Panc1 (cell line): ENCODE measurements around the gene DPT. TPM values are rescaled to one million over a fixed set of nuclear protein-coding genes. Genes with fewer than 3 reads are reported as not detected.

Experiments
- ATAC-seq: fragments of 200-7000 bp; cut with Tn5 transposase; 2 replicates; pipeline ENCODE4 v1.9.1; 2020; ENCODE audit warnings: mild to moderate bottlenecking, moderate library complexity
- BruUV-seq: library from RNA; stranded (reverse); fragments of 400-500 nt; replicated peaks from 2 replicates; lab custom pipeline; 2021; lab: Mats Ljungman, UMichigan
- CTCF ChIA-PET: fragments of 300-600 bp; sonication (Branson Sonifier 250); formaldehyde crosslinking; loops from one replicate; lab custom pipeline; 2022; ENCODE audit warnings: antibody characterized with exemption; lab: Charles Lee
- POLR2A ChIA-PET: fragments of 300-600 bp; sonication (Branson Sonifier 250); formaldehyde crosslinking; loops from one replicate; lab custom pipeline; 2022; ENCODE audit warnings: antibody characterized with exemption; lab: Charles Lee
- DNase-seq: peaks from one replicate; pipeline ENCODE4 v3.0.0-alpha.2; 2010; ENCODE audit warnings: low read depth, low spot score
- H3K27ac ChIP-seq: 2 replicates; pipeline ENCODE4 v1.5.1; 2011; ENCODE audit warnings: mild to moderate bottlenecking, low read length, inconsistent platforms
- H3K27me3 ChIP-seq: fragments of 200-500 bp; sonication (Bioruptor generic); 2 replicates; pipeline ENCODE4 v1.6.0; 2014; ENCODE audit warnings: low read length, inconsistent platforms; ENCODE audit not compliant: control insufficient read depth, insufficient read depth
- H3K36me3 ChIP-seq: fragments of 200-500 bp; sonication (Bioruptor generic); 2 replicates; pipeline ENCODE4 v1.5.1; 2014; ENCODE audit warnings: inconsistent platforms, mild to moderate bottlenecking, low read length, moderate library complexity; ENCODE audit not compliant: control insufficient read depth, insufficient read depth
- H3K4me1 ChIP-seq: 2 replicates; pipeline ENCODE4 v1.5.1; 2011; ENCODE audit warnings: inconsistent platforms, mild to moderate bottlenecking, low read length, moderate library complexity; ENCODE audit not compliant: control insufficient read depth, insufficient read depth
- H3K4me3 ChIP-seq, 2 experiments: 2 replicates each; pipeline ENCODE4 v1.5.1; 2011 to 2012; ENCODE audit warnings: low read depth in 2 of 2, low read length in 2 of 2, mild to moderate bottlenecking in 2 of 2, inconsistent platforms in 1 of 2, moderate library complexity in 1 of 2
- H3K9me3 ChIP-seq: fragments of 200-500 bp; sonication (Bioruptor generic); 2 replicates; pipeline ENCODE4 v1.5.1; 2014; ENCODE audit warnings: low read depth, mild to moderate bottlenecking, inconsistent platforms, low read length, moderate library complexity; ENCODE audit not compliant: control insufficient read depth, insufficient read depth
- CTCF ChIP-seq: fragments of 450-650 bp; IDR thresholded peaks from 2 replicates; pipeline ENCODE4 v1.5.1; 2017; ENCODE audit warnings: mild to moderate bottlenecking
- POLR2AphosphoS5 ChIP-seq: IDR thresholded peaks from 2 replicates; pipeline ENCODE4 v1.6.1; 2012; ENCODE audit warnings: mild to moderate bottlenecking, low read depth, low read length, moderate library complexity
- SIN3A ChIP-seq: IDR thresholded peaks from 2 replicates; pipeline ENCODE4 v1.6.1; 2012; ENCODE audit warnings: low read depth, mild to moderate bottlenecking, low read length, moderate library complexity, borderline replicate concordance; ENCODE audit not compliant: insufficient read depth
- TCF7L2 ChIP-seq: IDR thresholded peaks from 2 replicates; pipeline ENCODE4 v1.6.1; 2011; ENCODE audit warnings: mild to moderate bottlenecking, low read depth, low read length, inconsistent platforms
- in situ Hi-C: cut with HindIII; loops from 2 replicates; pipeline ENCODE4 v1.10.0; 2016; ENCODE audit warnings: low sequenced_read_pairs, low pct_unique_long_range_greater_than_20kb
- intact Hi-C: fragments of 100-400 bp; cut with micrococcal nuclease; formaldehyde crosslinking; loops from one replicate; pipeline ENCODE4 v1.10.0; 2022; ENCODE audit not compliant: unreplicated experiment
- total RNA-seq: library from RNA; stranded (reverse); gene quantifications from one replicate; pipeline ENCODE4 v1.2.1, GENCODE V29; 2021; ENCODE audit not compliant: unreplicated experiment
- TF ChIP-seq, protein P1 (sequence below), 2 experiments: IDR thresholded peaks; 2 replicates each; pipeline ENCODE4 v1.6.1; 2011 to 2012; ENCODE audit warnings: low read depth in 2 of 2, control low read depth in 1 of 2, low read length in 1 of 2, mild to moderate bottlenecking in 1 of 2, moderate library complexity in 1 of 2; ENCODE audit not compliant: insufficient read depth in 1 of 2

Gene DPT
- total RNA-seq, 1 experiment from 2014 or later: not detected

DNA sequence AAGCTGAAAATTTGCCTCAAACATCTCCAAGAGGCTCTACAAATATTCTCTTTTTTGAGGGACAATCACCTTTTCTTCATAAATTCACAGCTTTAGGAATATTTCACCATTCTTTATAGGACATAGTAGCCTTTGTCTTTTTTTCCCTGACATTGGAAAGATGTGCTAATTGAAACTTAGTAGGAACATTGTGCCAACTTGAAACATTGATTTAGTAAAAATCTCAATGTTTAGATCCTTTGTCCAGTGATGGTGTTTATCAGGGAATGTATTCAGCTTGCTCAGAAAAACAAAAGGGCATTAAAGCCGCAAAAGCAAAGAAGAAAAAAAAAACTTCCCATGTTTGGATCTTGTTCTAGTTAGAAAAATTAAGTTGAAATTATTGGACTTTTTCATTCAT, 52.1 kb downstream of the DPT start:
- CTCF ChIA-PET: no interaction called here
- TF ChIP-seq, protein P1, sequence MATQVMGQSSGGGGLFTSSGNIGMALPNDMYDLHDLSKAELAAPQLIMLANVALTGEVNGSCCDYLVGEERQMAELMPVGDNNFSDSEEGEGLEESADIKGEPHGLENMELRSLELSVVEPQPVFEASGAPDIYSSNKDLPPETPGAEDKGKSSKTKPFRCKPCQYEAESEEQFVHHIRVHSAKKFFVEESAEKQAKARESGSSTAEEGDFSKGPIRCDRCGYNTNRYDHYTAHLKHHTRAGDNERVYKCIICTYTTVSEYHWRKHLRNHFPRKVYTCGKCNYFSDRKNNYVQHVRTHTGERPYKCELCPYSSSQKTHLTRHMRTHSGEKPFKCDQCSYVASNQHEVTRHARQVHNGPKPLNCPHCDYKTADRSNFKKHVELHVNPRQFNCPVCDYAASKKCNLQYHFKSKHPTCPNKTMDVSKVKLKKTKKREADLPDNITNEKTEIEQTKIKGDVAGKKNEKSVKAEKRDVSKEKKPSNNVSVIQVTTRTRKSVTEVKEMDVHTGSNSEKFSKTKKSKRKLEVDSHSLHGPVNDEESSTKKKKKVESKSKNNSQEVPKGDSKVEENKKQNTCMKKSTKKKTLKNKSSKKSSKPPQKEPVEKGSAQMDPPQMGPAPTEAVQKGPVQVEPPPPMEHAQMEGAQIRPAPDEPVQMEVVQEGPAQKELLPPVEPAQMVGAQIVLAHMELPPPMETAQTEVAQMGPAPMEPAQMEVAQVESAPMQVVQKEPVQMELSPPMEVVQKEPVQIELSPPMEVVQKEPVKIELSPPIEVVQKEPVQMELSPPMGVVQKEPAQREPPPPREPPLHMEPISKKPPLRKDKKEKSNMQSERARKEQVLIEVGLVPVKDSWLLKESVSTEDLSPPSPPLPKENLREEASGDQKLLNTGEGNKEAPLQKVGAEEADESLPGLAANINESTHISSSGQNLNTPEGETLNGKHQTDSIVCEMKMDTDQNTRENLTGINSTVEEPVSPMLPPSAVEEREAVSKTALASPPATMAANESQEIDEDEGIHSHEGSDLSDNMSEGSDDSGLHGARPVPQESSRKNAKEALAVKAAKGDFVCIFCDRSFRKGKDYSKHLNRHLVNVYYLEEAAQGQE (IDR thresholded peaks at IDR 0.05; ENCODE audit: insufficient read depth in 1 of 2, low read depth in 2 of 2, low read length in 1 of 2): no peak
- no peak for TF ChIP-seq CTCF
- TF ChIP-seq TCF7L2: no peak
- no peak for TF ChIP-seq POLR2AphosphoS5
- TF ChIP-seq SIN3A: no peak
- no peaks in the 10 kb centered on the region for H3K4me1 ChIP-seq
- in situ Hi-C loops: no loop called here
- POLR2A ChIA-PET: no interaction called here
- DNase-seq (no peak), ATAC-seq (no peak)
- no peak overlapping the region for H3K4me3 ChIP-seq
- no peaks in the 10 kb centered on the region for H3K27me3 ChIP-seq
- no peaks in the 10 kb centered on the region for H3K36me3 ChIP-seq
- intact Hi-C loops: no loop called here
- no peak overlapping the region for H3K27ac ChIP-seq
- no TSS peak for BruUV-seq
- no peaks in the 10 kb centered on the region for H3K9me3 ChIP-seq

DNA sequence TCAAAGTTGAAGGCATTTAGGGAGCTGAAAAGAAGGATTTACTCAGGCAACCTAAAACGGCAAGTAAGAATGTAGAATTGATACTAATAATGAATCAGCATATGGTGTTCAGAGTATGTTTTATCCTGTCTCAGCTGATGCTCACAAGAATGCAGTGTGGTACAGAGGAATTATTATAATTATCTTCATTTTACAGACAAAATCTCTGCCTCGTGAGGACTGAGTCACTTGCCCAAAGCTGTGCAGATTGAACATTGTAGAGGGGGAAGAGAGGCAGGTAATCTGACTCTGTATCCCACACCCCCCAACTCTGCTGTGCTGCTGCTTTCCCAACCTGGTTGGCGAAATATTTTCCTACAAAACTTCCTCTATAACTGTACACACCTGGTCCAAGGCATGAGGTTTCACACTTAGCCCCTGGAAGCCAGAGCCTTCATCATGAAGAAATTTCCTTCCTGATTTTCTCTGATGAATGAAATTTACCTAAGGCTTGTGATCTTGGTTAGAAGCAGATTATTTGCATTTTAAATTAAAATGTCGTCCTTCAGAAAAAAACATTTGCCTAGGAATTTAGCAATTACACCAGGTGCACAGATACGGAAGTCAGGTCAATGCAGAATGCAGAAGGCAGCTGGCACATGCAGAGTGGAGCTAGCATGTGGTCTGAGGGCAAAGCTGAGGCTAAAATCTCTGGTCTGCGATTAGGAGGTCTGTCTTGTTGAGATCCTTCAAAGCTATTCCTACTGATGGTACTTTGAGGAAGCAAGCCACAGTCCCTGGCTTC, 52.8 kb downstream of the DPT start:
- ChIA-PET POLR2A (no interaction called here), CTCF (no interaction called here)
- H3K9me3 ChIP-seq: no peaks in the 10 kb centered on the region
- ATAC-seq (no peak), DNase-seq (no peak)
- in situ Hi-C loops: no loop called here
- no peak overlapping the region for H3K4me3 ChIP-seq
- H3K27ac ChIP-seq: no peak overlapping the region
- intact Hi-C loops: no loop called here
- no peaks in the 10 kb centered on the region for H3K36me3 ChIP-seq
- H3K4me1 ChIP-seq: no peaks in the 10 kb centered on the region
- TF ChIP-seq SIN3A: no peak
- TF ChIP-seq, protein P1 (IDR thresholded peaks at IDR 0.05; ENCODE audit: insufficient read depth in 1 of 2, low read depth in 2 of 2, low read length in 1 of 2): no peak
- no peak for TF ChIP-seq CTCF
- H3K27me3 ChIP-seq: no peaks in the 10 kb centered on the region
- no TSS peak for BruUV-seq
